ENCODE data around the gene COL5A2.

COL5A2 gene

GRCh38 chr2:188983427-188984064 is 196.0 kb downstream of the COL5A2 start:
- no peak for DNase-seq
